Central memory CD8-positive, alpha-beta T cell (primary cell): ENCODE measurements around the gene SLC6A5.

Experiments
- ATAC-seq: fragments of 150-1000 bp; cut with Tn5 transposase; replicated peaks from 2 replicates; pipeline ENCODE4 v1.10.0; 2022; ENCODE audit warnings: mild to moderate bottlenecking, moderate FRiP score, moderate number of reproducible peaks; ENCODE audit not compliant: poor library complexity, severe bottlenecking; ENCODE audit errors: extremely low read depth
- DNase-seq, 2 donors: peaks; one replicate each; pipeline ENCODE4 v3.0.0; 2021; ENCODE audit warnings: low spot score in 2 of 2
- H3K27ac Mint-ChIP-seq: one replicate; pipeline ENCODE4 v1.8.0; 2022; ENCODE audit warnings: low read depth, mild to moderate bottlenecking, moderate library complexity, mixed read lengths
- H3K27me3 Mint-ChIP-seq: one replicate; pipeline ENCODE4 v1.8.0; 2022; ENCODE audit warnings: mixed read lengths
- H3K36me3 Mint-ChIP-seq: one replicate; pipeline ENCODE4 v1.8.0; 2022; ENCODE audit warnings: mild to moderate bottlenecking, moderate library complexity, mixed read lengths; ENCODE audit not compliant: insufficient read depth
- H3K4me1 Mint-ChIP-seq: one replicate; pipeline ENCODE4 v1.8.0; 2022; ENCODE audit warnings: mixed read lengths
- H3K4me3 Mint-ChIP-seq: one replicate; pipeline ENCODE4 v1.8.0; 2022; ENCODE audit warnings: mild to moderate bottlenecking, moderate library complexity, mixed read lengths
- H3K9me3 Mint-ChIP-seq: one replicate; pipeline ENCODE4 v1.8.0; 2022; ENCODE audit warnings: mixed read lengths

The SLC6A5 gene

GRCh38 chr11:20617346-20618005, 18.1 kb downstream of the SLC6A5 start:
- Mint-ChIP-seq H3K27me3 (peaks cover 55% of the 10 kb centered on the region), H3K4me3 (no peak overlapping the region), H3K27ac (no peak overlapping the region), H3K9me3 (no peaks in the 10 kb centered on the region), H3K4me1 (no peaks in the 10 kb centered on the region), H3K36me3 (no peaks in the 10 kb centered on the region)
- ATAC-seq (no peak), DNase-seq (no peak)

GRCh38 chr11:20618083-20618482, 18.7 kb downstream of the SLC6A5 start:
- no peaks in the 10 kb centered on the region for H3K9me3 Mint-ChIP-seq
- no peak overlapping the region for H3K4me3 Mint-ChIP-seq
- no peak for DNase-seq
- H3K4me1 Mint-ChIP-seq, result no peaks in the 10 kb centered on the region
- peaks cover 55% of the 10 kb centered on the region for H3K27me3 Mint-ChIP-seq
- H3K27ac Mint-ChIP-seq, result no peak overlapping the region
- ATAC-seq, result no peak
- no peaks in the 10 kb centered on the region for H3K36me3 Mint-ChIP-seq

GRCh38 chr11:20620988-20621387, 21.6 kb downstream of the SLC6A5 start:
- Mint-ChIP-seq H3K4me3 (no peak overlapping the region), H3K27ac (no peak overlapping the region), H3K9me3 (no peaks in the 10 kb centered on the region), H3K4me1 (no peaks in the 10 kb centered on the region), H3K27me3 (peaks cover 60% of the 10 kb centered on the region), H3K36me3 (no peaks in the 10 kb centered on the region)
- ATAC-seq, result no peak
- DNase-seq, result no peak

- no peak for ATAC-seq
- DNase-seq, result no peak
- H3K4me3 Mint-ChIP-seq, result no peak overlapping the region
- no peaks in the 10 kb centered on the region for H3K36me3 Mint-ChIP-seq
- no peaks in the 10 kb centered on the region for H3K9me3 Mint-ChIP-seq
- peaks cover 60% of the 10 kb centered on the region for H3K27me3 Mint-ChIP-seq
- H3K4me1 Mint-ChIP-seq, result no peaks in the 10 kb centered on the region
- no peak overlapping the region for H3K27ac Mint-ChIP-seq
Measured at GRCh38 chr11:20621679-20622078, 22.3 kb downstream of the SLC6A5 start.

- H3K4me1 Mint-ChIP-seq, result no peaks in the 10 kb centered on the region
- ATAC-seq, result no peak
- no peaks in the 10 kb centered on the region for H3K9me3 Mint-ChIP-seq
- no peaks in the 10 kb centered on the region for H3K36me3 Mint-ChIP-seq
- DNase-seq, result no peak
- peaks cover 61% of the 10 kb centered on the region for H3K27me3 Mint-ChIP-seq
- H3K27ac Mint-ChIP-seq, result no peak overlapping the region
- no peak overlapping the region for H3K4me3 Mint-ChIP-seq
Measured at GRCh38 chr11:20623252-20623651, 23.8 kb downstream of the SLC6A5 start.

- DNase-seq (no peak), ATAC-seq (no peak)
- Mint-ChIP-seq H3K36me3 (no peaks in the 10 kb centered on the region), H3K27ac (no peak overlapping the region), H3K27me3 (peaks cover 52% of the 10 kb centered on the region), H3K4me1 (no peaks in the 10 kb centered on the region), H3K9me3 (no peaks in the 10 kb centered on the region), H3K4me3 (no peak overlapping the region)
Measured at GRCh38 chr11:20626279-20626678, 26.9 kb downstream of the SLC6A5 start.

- no peaks in the 10 kb centered on the region for H3K36me3 Mint-ChIP-seq
- no peaks in the 10 kb centered on the region for H3K4me1 Mint-ChIP-seq
- H3K27me3 Mint-ChIP-seq, result peaks cover 52% of the 10 kb centered on the region
- no peak overlapping the region for H3K4me3 Mint-ChIP-seq
- H3K27ac Mint-ChIP-seq, result no peak overlapping the region
- DNase-seq (no peak), ATAC-seq (no peak)
- H3K9me3 Mint-ChIP-seq, result no peaks in the 10 kb centered on the region
Measured at GRCh38 chr11:20627026-20627425, 27.6 kb downstream of the SLC6A5 start.

GRCh38 chr11:20627701-20628100, 28.3 kb downstream of the SLC6A5 start:
- Mint-ChIP-seq H3K27me3 (peaks cover 49% of the 10 kb centered on the region), H3K4me3 (no peak overlapping the region), H3K27ac (no peak overlapping the region), H3K36me3 (no peaks in the 10 kb centered on the region), H3K4me1 (no peaks in the 10 kb centered on the region), H3K9me3 (no peaks in the 10 kb centered on the region)
- ATAC-seq (no peak), DNase-seq (no peak)

- Mint-ChIP-seq H3K27me3 (peaks cover 12% of the 10 kb centered on the region), H3K36me3 (no peaks in the 10 kb centered on the region), H3K27ac (no peak overlapping the region), H3K4me3 (no peak overlapping the region), H3K4me1 (no peaks in the 10 kb centered on the region), H3K9me3 (no peaks in the 10 kb centered on the region)
- no peak for ATAC-seq
- no peak for DNase-seq
Measured at GRCh38 chr11:20631519-20632168, 32.2 kb downstream of the SLC6A5 start.

GRCh38 chr11:20632169-20632532, 32.7 kb downstream of the SLC6A5 start:
- H3K36me3 Mint-ChIP-seq, result no peaks in the 10 kb centered on the region
- no peak overlapping the region for H3K4me3 Mint-ChIP-seq
- H3K27me3 Mint-ChIP-seq, result peaks cover 7% of the 10 kb centered on the region
- no peak for ATAC-seq
- H3K9me3 Mint-ChIP-seq, result no peaks in the 10 kb centered on the region
- no peak for DNase-seq
- H3K27ac Mint-ChIP-seq, result no peak overlapping the region
- H3K4me1 Mint-ChIP-seq, result no peaks in the 10 kb centered on the region

GRCh38 chr11:20634044-20634443, 34.6 kb downstream of the SLC6A5 start:
- no peaks in the 10 kb centered on the region for H3K4me1 Mint-ChIP-seq
- peaks cover 15% of the 10 kb centered on the region for H3K27me3 Mint-ChIP-seq
- no peaks in the 10 kb centered on the region for H3K36me3 Mint-ChIP-seq
- no peak overlapping the region for H3K27ac Mint-ChIP-seq
- H3K9me3 Mint-ChIP-seq, result no peaks in the 10 kb centered on the region
- DNase-seq, result no peak
- H3K4me3 Mint-ChIP-seq, result no peak overlapping the region
- no peak for ATAC-seq

GRCh38 chr11:20634781-20635180, 35.4 kb downstream of the SLC6A5 start:
- no peak overlapping the region for H3K27ac Mint-ChIP-seq
- peaks cover 15% of the 10 kb centered on the region for H3K27me3 Mint-ChIP-seq
- ATAC-seq (no peak), DNase-seq (no peak)
- H3K4me1 Mint-ChIP-seq, result no peaks in the 10 kb centered on the region
- H3K9me3 Mint-ChIP-seq, result no peaks in the 10 kb centered on the region
- H3K36me3 Mint-ChIP-seq, result no peaks in the 10 kb centered on the region
- H3K4me3 Mint-ChIP-seq, result no peak overlapping the region

- ATAC-seq (no peak), DNase-seq (no peak)
- H3K9me3 Mint-ChIP-seq, result no peaks in the 10 kb centered on the region
- no peak overlapping the region for H3K27ac Mint-ChIP-seq
- H3K27me3 Mint-ChIP-seq, result peaks cover 24% of the 10 kb centered on the region
- no peak overlapping the region for H3K4me3 Mint-ChIP-seq
- H3K36me3 Mint-ChIP-seq, result no peaks in the 10 kb centered on the region
- no peaks in the 10 kb centered on the region for H3K4me1 Mint-ChIP-seq
Measured at GRCh38 chr11:20638074-20638473, 38.7 kb downstream of the SLC6A5 start.
